ENCODE results near the gene ASIP.
"Not testable (repeated sequence)": the region's sequence is repeated elsewhere in the genome, so short reads cannot be mapped to it uniquely, and the experiment has no call there.

The ASIP gene

GRCh38 chr20:34243377-34243776 lies 2.2 kb downstream of the ASIP start:
- no peak for FAIRE-seq

DNA sequence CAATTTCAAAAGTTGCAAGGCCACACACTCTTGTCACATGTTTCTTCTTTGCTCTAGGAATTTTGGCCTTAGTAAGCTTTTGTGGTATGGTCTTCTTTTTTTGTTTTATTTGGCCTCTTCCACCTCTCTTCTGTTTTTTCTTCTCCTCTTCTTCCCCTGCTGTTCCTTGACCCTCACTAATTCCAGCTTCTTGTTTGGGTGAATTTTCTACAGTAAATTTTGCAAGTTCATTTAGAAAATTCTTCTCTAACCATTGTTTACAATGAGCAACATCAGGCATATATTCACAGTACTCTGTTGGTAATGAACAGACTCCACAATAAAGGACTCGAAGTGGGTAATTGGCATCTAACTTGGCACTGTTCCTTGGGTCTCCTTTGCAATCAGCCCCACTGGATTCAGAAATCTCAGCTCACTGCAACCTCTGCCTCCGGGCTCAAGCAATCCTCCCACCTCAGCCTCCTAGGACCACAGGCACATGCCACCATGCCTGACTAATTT lies 5.0 kb downstream of the ASIP start:
- FAIRE-seq: no peak

- no peak for FAIRE-seq
These were observed 8.1 kb downstream of the ASIP start for GRCh38 chr20:34249291-34249690.

- no peak for FAIRE-seq
These were observed 8.8 kb downstream of the ASIP start for GRCh38 chr20:34250005-34250404.

DNA sequence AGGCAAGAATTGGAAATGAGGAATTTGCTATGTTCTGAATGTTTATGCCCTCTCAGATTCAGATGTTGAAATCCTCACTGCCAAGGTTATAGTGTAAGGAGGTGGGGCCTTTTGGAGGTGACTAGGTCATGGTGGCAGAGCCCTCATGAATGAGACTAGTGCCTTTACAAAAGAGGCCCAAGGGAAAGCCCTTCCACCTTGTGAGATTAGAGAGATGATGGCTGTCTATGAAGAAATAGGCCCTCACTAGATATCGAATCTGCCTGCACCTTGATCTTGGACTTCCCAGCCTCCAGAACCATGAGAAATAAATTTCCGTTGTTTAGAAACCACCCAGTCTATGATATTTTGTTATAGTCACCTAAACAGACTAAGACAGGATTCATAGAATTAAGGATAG lies 10.4 kb downstream of the ASIP start:
- no peak for FAIRE-seq

GRCh38 chr20:34252431-34253086 lies 11.3 kb downstream of the ASIP start:
- FAIRE-seq: not testable (repeated sequence)

DNA sequence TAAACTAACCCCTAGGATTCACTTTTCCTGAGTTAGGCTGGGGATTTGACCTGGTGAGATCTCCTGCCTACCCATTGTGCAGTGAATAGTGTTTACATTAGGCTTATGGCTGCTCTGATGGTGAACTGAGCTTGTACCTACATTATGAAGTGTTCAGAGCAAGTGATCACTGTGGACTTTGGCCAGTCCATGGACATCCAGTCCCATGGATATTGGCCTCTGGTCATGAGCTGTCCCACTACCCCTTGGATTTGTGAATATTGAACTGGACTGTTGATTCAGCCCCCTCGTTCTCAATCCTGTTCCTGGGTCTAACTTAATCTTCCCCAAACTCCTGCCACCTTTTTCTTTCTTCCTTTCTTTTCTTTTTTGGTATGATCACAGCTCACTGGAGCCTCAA lies 13.8 kb downstream of the ASIP start:
- no peak for FAIRE-seq

DNA sequence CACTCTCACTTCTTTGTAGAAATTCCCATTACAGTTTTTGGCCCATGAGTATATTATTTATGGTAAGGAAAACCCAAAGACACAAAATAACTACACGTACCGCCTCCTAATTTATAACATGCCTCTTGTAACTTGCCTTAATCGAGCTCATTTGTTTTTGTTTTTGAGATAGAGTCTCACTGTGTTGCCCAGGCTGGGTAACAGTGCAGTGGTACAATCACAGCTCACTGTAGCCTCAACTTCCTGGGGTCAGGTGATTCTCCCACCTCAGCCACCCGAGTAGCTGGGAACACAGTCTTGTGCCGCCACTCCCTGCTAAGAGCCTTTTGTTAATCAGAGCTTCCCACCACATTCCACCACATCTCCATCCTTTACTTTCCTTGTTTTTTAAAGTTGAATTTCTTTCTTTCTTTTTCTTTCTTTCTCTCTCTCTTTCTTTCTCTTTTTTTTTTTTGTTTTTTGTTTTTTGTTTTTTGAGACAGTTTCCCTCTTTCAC lies 15.5 kb downstream of the ASIP start:
- FAIRE-seq: no peak

- no peak for FAIRE-seq
These were observed 19.2 kb downstream of the ASIP start for GRCh38 chr20:34260208-34260942.

DNA sequence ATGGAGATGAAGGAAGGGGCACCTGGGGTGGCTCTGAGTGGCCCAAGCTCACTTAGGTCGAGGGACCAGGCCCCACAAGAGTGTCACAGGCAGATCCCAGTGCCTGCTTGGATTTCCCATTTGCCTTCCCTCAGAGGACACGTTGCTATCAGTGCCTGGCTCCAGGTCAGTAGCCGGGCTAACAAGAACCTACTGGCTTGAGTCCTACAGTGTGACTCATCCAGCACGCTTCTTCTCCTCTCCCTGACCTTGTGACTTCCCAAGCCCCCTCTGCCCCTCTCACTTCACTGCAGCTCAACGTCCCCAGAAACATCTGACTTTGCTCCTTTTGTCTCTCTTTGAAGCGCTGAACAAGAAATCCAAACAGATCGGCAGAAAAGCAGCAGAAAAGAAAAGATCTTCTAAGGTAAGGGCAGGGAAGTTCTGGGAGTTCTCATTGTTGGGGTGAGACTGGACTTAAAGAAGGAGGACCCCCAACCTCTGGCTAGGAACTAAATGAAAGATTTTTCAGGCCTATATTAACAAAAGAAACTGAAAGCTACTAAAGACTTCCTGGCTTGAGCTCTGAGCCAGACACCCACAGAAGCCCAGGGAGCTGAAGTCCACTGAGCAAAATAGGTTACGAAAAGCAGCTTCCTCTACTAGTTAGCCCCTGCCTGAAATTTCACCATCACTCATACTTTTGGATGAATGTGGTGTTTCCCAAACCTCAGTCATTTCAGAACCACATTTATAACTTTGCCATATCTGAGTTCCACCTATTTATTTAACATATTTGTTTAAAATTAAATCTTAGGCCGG lies 21.5 kb downstream of the ASIP start:
- FAIRE-seq: no peak

GRCh38 chr20:34263468-34263867 lies 22.2 kb downstream of the ASIP start:
- FAIRE-seq: not testable (repeated sequence)

DNA sequence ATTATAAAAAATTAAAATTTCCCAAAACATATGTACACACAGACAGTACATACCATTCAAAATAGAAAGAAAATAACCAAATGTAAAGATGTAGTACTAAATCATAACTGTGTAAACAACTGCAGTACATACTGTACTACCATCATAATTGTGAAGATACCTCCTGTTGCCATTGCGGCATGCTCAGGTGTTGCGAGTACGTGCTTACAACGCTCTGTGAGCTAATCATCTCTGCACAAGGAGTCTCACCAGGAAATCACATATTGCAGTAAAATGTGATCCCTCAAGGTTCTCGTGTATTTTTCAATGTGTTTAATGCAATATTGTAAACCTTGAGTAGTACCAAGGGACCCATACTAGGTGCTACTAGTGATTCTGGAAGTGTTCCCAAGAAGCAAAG lies 22.9 kb downstream of the ASIP start:
- no peak for FAIRE-seq

- FAIRE-seq: no peak
These were observed 26.9 kb downstream of the ASIP start for GRCh38 chr20:34268145-34268544.

GRCh38 chr20:34268851-34269636 lies 27.8 kb downstream of the ASIP start:
- no peak for FAIRE-seq

DNA sequence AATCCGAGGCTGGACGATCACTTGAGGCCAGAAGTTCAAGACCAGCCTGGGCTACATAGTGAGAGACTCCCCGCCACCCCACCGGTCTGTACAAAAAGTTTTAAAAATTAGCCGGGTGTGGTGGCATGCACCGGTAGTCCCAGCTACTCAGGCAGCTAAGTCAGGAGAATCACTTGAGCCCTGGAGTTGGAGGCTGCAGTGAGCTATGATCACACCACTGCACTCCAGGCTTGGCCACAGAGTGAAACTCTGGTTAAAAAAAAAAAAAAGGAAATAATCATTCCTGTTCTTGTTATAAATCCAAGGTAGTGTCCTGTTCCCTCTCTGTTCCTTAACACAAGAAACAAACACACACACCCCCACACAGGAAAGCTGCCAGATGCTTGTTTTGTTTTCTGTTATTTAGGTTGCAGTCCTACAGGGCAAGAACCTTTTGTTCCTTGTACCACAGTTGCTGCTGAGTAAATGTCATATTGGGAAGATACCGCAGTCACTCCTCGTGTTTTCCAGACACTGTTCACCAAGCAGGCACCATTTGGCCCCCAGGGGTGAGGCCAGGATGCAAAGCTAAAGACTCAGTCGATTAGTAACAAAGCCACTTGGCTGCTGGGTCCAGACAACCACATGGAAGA lies 28.9 kb downstream of the ASIP start:
- FAIRE-seq: no peak

- FAIRE-seq: no peak
These were observed 30.7 kb downstream of the ASIP start for GRCh38 chr20:34271956-34272355.

GRCh38 chr20:34274694-34275093 lies 33.5 kb downstream of the ASIP start:
- no peak for FAIRE-seq

GRCh38 chr20:34281177-34281576 lies 40.0 kb downstream of the ASIP start:
- FAIRE-seq: no peak

GRCh38 chr20:34282041-34282440 lies 40.8 kb downstream of the ASIP start:
- FAIRE-seq: no peak

GRCh38 chr20:34283844-34284243 lies 42.6 kb downstream of the ASIP start:
- FAIRE-seq: no peak

GRCh38 chr20:34285450-34285849 lies 44.2 kb downstream of the ASIP start:
- FAIRE-seq: no peak

DNA sequence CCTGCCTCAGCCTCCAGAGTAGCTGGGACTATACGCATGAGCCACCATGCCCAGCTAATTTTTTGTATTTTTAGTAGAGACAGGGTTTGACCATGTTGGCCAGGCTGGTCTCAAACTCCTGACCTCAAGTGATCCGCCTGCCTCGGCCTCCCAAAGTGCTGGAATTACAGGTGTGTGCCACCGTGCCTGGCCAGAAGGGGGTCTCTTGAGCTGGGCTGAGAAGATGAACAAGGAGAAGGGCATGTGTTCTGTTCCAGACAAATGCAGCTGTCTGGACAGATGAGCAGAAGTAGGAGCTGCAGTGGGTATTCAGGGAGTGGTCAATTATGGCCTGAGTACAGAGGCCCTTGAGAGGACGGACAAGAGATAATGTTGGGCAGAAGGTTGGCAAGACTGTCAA lies 46.3 kb downstream of the ASIP start:
- not testable (repeated sequence) for FAIRE-seq
